ENCODE data around the gene REXO4.

Gene REXO4

GRCh38 chr9:133362359-133363044, 55.3 kb downstream of the REXO4 start:
- no peak for TF ChIP-seq CTCF (IDR thresholded peaks at IDR 0.05; ENCODE audit: low read depth, low read length)
- H3K4me3 ChIP-seq (replicated peaks in 1 of 2; ENCODE audit: low read depth in 2 of 2, low read length in 2 of 2), result no peak overlapping the region
- peak; percentile 34 to 42 for DNase-seq (ENCODE audit: low read depth in 2 of 2)

GRCh38 chr9:133361507-133362092, 56.2 kb downstream of the REXO4 start:
- DNase-seq (ENCODE audit: low read depth in 2 of 2), result no peak
- TF ChIP-seq CTCF (IDR thresholded peaks at IDR 0.05; ENCODE audit: low read depth, low read length), result no peak
- H3K4me3 ChIP-seq (replicated peaks in 1 of 2; ENCODE audit: low read depth in 2 of 2, low read length in 2 of 2), result no peak overlapping the region

- DNase-seq (ENCODE audit: low read depth in 2 of 2), result no peak
- no peak overlapping the region for H3K4me3 ChIP-seq (replicated peaks in 1 of 2; ENCODE audit: low read depth in 2 of 2, low read length in 2 of 2)
- TF ChIP-seq CTCF (IDR thresholded peaks at IDR 0.05; ENCODE audit: low read depth, low read length), result no peak
Measured at GRCh38 chr9:133360400-133361393, 57.1 kb downstream of the REXO4 start.

- peak; percentile 21 for TF ChIP-seq CTCF (IDR thresholded peaks at IDR 0.05; ENCODE audit: low read depth, low read length)
- H3K4me3 ChIP-seq (replicated peaks in 1 of 2; ENCODE audit: low read depth in 2 of 2, low read length in 2 of 2), result no peak overlapping the region
- no peak for DNase-seq (ENCODE audit: low read depth in 2 of 2)
Measured at GRCh38 chr9:133359399-133360175, 58.2 kb downstream of the REXO4 start.

- no peak overlapping the region for H3K4me3 ChIP-seq (replicated peaks in 1 of 2; ENCODE audit: low read depth in 2 of 2, low read length in 2 of 2)
- DNase-seq (ENCODE audit: low read depth in 2 of 2), result no peak
- no peak for TF ChIP-seq CTCF (IDR thresholded peaks at IDR 0.05; ENCODE audit: low read depth, low read length)
Measured at GRCh38 chr9:133357656-133358055, 60.2 kb downstream of the REXO4 start.
